NCI-H1417 (cell line): Measurements from ENCODE around the gene ARF1.

Experiments used
- DNase-seq, 3 experiments: peaks; one replicate each; lab custom pipeline; 2025; lab: John Stamatoyannopoulos, UW

ARF1 gene

DNA sequence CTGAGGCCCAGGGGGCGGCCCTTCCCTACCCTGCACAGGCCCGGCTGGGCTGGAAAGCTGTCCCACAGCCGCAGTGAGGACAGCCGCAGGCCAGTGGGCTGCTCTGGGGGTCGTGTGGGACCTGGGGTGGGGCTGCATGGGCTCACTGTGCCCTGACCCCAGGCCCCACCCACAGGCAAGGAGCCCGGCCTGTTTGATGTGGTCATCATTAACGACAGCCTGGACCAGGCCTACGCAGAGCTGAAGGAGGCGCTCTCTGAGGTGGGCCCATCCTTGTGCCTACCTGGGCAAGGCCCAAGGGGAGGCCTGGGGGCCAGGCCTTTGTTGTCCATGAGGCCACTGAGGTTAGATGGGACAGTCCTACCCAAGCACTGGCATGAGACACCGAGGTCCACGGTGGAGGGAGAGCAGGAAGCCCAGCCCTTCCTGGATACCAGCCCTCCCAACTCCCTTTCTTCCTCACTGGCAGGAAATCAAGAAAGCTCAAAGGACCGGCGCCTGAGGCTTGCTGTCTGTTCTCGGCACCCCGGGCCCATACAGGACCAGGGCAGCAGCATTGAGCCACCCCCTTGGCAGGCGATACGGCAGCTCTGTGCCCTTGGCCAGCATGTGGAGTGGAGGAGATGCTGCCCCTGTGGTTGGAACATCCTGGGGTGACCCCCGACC lies 65.8 kb downstream of the ARF1 start:
- DNase-seq: no peak
